HG02571 (cell line): ENCODE measurements around the gene HRH1.
A peak's percentile ranks its signal among the peaks of the same experiment; 100 is the strongest.
"Not testable (repeated sequence)": the region's sequence is repeated elsewhere in the genome, so short reads cannot be mapped to it uniquely, and the experiment has no call there.

Source experiments
- ATAC-seq: cut with Tn5 transposase; IDR thresholded peaks from one replicate; pipeline ENCODE4 v1.9.1; 2021; ENCODE audit warnings: mild to moderate bottlenecking, moderate library complexity; ENCODE audit not compliant: unreplicated experiment

Gene HRH1

GRCh38 chr3:11140030-11140712, 14.1 kb upstream of the HRH1 start:
- peak; percentile 88 for ATAC-seq

GRCh38 chr3:11140713-11141104, 13.6 kb upstream of the HRH1 start:
- ATAC-seq, result peak; percentile 22

- ATAC-seq, result no peak
Measured at GRCh38 chr3:11143476-11143875, 10.8 kb upstream of the HRH1 start.

- no peak for ATAC-seq
Measured at GRCh38 chr3:11144996-11145395, 9.3 kb upstream of the HRH1 start.

DNA sequence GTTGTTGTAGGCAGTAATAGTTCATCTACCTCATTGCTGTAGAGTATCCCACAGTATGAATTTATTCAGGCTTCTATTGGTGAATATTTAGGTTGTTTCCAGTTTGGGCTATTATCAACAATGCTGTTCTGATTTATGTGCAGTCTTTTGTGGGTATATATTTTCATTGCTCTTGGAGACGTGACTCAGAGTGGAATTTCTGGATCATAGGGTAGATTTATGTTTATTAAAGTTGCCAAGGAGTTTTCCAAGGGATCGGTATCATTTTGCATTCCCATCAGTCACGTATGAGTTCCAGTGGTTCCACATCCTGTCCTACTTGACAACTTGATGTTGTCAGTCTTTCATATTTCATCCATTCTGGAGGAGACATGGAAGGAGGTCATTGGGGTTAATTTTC, 8.4 kb upstream of the HRH1 start:
- ATAC-seq, result no peak

DNA sequence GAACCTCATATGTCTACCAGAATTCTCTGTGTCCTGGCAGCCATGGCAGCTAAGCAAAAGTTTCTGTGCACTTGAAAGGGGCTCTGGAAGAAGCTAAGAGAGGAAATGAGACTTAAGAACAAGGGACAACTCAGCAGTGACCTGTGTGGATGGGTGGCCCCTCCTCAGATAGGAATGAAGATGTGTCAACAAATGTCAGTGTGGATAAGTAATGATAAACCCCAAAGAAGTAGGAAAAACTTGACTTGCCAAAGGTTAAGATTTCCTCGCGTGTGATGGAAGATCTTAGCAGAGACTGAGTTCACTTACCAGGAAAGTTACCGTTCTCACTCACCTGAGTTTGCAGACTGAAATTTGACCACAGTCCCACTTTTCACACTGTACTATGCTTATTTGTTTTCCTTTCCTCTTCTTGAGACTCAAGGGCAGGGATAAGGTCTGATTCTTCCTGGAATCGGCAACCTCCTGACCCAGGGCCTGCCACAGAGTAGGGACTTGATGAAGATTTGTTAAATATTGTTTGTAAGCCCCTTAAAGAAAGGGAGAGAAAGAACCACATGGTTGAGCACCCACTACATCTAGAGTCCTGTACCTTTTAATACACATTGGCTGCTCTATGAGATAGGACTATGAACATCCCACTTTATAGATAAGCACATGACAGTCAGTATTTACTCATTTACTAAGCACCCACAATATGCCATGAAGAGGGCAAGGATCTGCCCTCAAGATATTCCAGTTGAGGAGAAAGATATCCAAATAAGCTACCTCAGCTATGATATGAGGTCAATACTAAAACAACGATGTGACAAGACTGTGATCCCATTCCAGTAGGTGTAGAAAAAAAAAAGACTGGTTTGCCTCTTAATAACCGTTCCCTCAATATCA, 7.3 kb upstream of the HRH1 start:
- ATAC-seq, result no peak

DNA sequence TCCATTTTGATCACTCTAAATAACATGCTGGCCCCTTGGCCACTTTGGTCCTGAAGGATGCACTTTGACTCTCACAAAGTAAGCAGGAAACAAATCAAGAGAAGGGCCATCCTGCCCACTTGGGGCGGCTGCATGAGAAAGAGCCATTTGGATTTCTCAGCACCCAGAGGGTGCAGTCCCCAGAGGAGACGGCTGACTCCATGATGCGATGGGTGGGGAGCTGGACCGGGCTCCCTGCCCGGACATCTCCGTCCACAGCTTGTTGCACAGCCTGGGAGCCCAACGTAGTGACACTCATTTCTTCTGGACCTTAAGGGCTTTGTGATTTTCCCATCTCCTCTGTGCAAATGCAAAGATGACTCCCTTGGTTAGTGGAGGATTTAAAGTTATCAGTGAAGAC, 4.0 kb upstream of the HRH1 start:
- ATAC-seq, result no peak

DNA sequence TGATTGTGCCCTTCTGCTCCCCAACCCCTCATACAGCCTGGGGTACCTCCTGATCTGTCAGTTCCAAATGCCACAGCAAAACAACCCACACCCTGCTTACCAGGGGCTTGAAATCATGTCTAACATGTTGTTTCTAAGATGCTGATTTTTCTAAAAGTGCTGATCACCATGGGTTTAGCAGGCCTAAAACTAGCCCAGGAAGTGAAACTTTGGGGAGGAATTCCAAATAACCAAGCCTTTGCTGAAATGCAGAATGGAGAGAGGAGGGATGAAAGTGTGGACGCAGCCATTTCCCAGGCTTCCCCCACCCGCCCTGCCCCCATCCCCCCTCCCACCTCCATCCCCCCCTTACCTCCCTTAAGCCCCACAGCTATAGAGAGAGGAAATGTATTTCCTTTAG, 2.0 kb upstream of the HRH1 start:
- no peak for ATAC-seq

DNA sequence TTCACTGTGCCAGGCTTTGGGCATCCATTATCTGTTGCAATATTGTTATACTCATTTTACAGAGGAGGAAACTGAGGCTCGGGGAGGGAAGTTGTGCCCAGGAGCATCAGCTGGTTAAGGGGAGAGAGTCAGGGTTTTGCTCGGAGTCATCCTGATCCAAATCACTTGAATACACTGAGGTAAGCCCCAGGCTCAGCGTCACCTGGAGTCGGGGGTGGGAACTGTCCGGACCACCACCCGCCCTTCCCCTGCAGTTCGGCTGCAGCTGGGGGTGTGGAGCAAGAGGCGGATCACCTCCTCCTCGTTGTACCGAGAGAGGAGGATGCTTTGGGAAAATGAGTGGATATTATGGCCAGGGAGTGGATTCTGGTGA, 646 bp downstream of the HRH1 start:
- no peak for ATAC-seq

- ATAC-seq, result no peak
Measured at GRCh38 chr3:11155341-11156025, 1.2 kb downstream of the HRH1 start.

DNA sequence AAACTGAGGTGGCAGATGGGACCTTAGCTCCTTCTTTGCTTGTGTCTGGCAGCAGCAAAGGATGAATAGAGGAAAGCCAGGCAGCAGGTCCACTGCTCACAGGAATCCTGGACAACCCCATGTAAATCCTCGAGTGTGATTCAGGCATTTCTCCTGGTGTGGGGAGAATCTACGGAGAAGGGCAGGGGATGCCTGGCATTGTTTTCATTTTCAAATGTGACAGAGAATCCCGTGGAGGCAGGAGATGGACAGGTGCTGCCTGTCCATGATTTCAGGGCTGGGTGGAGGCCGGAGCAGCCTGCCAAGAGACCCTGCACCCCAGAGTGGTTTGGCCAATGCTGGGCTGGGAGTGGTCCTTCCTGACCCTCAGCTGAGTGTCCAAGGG, 1.7 kb downstream of the HRH1 start:
- no peak for ATAC-seq

- no peak for ATAC-seq
Measured at GRCh38 chr3:11157421-11157820, 3.1 kb downstream of the HRH1 start.

DNA sequence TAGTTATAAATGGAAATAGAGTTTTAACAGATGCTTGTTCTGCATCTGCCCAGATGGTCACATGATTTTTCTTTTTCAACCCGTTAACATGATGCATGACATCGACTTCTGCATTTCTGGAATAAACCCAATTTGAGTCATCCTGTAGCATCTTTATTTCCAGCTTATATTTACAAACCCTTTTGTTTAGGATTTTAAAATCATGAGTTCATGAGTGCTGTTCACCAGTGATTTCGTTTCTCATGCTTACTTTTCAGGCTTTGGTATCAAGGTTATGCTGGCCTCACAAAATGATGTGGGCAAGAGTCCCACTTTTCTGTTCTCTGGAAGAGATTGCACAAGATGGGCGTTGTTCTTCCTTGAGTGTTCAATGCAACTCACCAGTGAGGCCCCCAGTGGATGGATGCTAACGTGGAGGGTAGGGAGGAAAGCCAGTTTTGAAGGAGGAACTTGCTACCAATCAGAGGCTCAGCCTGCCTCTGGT, 5.2 kb downstream of the HRH1 start:
- ATAC-seq, result no peak

DNA sequence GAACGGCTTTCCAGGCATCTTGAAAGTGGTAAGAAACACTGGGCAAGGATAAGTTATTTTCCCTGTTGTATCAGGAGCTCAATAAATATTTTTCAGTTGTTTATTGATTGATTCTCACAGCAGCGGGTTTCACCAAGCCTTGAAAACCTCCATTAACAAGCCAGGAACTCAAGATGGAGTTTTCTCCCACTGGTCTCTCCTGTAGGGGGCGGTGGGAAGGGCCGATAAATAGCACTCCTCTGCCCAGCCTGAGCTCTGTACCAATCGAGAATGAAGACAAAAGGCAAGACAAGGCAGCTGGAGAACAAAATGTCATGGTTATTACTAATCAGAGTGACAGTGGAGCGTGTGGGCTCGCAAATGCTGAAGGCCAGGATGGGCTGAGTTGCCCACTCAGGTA, 7.4 kb downstream of the HRH1 start:
- no peak for ATAC-seq

GRCh38 chr3:11162401-11163345, 8.4 kb downstream of the HRH1 start:
- ATAC-seq, result no peak

DNA sequence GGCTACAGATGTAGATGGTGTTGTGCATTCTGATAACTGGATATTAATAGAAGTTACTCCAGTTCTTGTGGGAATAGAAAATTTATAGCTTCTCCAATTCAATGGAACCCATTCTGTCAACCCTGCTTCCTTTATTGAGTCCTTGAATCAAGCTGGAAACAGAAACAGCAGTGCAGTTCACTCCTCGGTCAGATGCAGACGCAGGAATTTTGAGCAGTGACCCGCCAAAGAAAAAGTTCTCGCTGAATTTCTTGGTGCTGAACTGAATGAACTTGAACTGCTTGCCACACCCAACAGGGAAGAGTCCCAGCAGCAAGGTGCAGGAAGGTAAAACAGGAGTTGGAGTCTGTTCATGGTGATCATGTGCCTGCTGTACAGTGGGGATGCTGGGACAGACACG, 10.3 kb downstream of the HRH1 start:
- no peak for ATAC-seq

GRCh38 chr3:11165476-11165875, 11.2 kb downstream of the HRH1 start:
- no peak for ATAC-seq

DNA sequence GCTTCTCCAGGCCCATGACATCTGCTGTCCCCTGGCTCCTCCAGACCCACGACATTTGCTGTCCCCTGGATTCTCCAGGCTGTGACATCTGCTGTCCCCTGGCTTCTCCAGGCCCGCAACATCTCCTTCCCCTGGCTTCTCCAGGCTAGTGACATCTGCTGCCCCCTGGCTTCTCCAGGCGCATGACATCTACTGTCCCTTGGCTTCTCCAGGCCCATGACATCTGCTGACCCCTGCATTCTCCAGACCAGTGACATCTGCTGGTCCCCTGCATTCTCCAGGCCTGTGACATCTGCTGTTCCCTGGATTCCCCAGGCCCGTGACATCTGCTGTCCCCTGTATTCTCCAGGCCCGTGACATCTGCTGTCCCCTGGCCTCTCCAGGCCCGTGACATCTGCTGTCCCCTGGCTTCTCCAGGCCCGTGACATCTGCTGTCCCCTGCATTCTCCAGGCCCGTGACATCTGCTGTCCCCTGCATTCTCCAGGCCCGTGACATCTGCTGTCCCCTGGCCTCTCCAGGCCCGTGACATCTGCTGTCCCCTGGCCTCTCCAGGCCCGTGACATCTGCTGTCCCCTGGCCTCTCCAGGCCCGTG, 12.6 kb downstream of the HRH1 start:
- not testable (repeated sequence) for ATAC-seq

- no peak for ATAC-seq
Measured at GRCh38 chr3:11167590-11167989, 13.3 kb downstream of the HRH1 start.

DNA sequence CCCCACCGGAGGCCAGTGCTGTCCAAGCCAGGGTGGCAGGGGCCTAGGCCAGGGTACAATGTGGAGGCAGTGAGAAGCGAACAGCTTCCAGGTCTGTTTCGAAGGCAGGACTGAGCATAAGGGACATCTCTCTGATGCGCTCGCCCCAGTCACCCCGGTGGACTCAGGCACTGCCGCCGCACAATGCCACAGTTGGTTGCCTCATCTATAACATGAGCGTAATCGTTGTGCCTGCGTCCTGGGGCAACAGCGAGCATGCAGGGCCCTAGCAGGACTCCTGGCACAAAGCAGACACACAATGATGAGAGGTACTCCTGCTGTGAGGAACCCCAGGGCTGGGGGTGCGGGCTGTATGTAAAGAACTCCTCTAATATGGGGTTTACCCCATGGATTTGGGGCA, 14.1 kb downstream of the HRH1 start:
- ATAC-seq, result no peak
